Left lung (tissue), 10 donors: Measurements from ENCODE around the gene CDH4. TPM values are rescaled to one million over a fixed set of nuclear protein-coding genes. Genes with fewer than 3 reads are reported as not detected.

Source experiments
- ATAC-seq: fragments of 200-7000 bp; cut with Tn5 transposase; one replicate; pipeline ENCODE4 v1.9.1; 2020; ENCODE audit warnings: moderate library complexity
- DNase-seq, 4 donors: peaks; one replicate each; pipeline ENCODE4 v3.0.0-alpha.2; 2013 to 2020
- H3K27ac ChIP-seq, 2 donors: fragments of 200-600 bp; sonication (generic) in 1 of 2; one replicate each; pipeline versions ENCODE4 v1.5.0 to v1.8.0; 2020 to 2021
- H3K27me3 ChIP-seq, 2 donors: fragments of 200-600 bp; sonication (generic) in 1 of 2; one replicate each; pipeline versions ENCODE4 v1.5.0 to v1.8.0; 2020 to 2021
- H3K36me3 ChIP-seq, 2 donors: fragments of 200-600 bp; sonication (generic) in 1 of 2; one replicate each; pipeline versions ENCODE4 v1.5.0 to v1.8.0; 2020 to 2021
- H3K4me1 ChIP-seq, 2 donors: fragments of 200-600 bp; one replicate each; pipeline ENCODE4 v1.8.0; 2021
- H3K4me3 ChIP-seq, 2 donors: fragments of 200-600 bp; sonication (generic) in 1 of 2; one replicate each; pipeline versions ENCODE4 v1.5.0 to v1.8.0; 2020 to 2021; ENCODE audit warnings: mild to moderate bottlenecking in 1 of 2
- H3K9me3 ChIP-seq, 2 donors: fragments of 200-600 bp; sonication (generic) in 1 of 2; one replicate each; pipeline versions ENCODE4 v1.5.0 to v1.8.0; 2020 to 2021
- intact Hi-C, 2 donors: fragments of 100-400 bp; cut with DNase I; formaldehyde crosslinking; loops; one replicate each; pipeline versions ENCODE4 v1.11.2 to v1.14.2; 2022
- polyA plus RNA-seq, 6 donors: library from polyadenylated mRNA; unstranded; fragments of 120-200 nt; gene quantifications; one replicate each; pipeline ENCODE4 v1.2.1, GENCODE V29; 2013; ENCODE audit not compliant: insufficient read length in 6 of 6
- total RNA-seq, 2 donors: library from RNA; stranded (reverse); fragmentation: NEBNext Ultra II Directional; extraction: Animal tissue kit (Norgen Biotek cat#: 25700); gene quantifications; one replicate each; pipeline ENCODE4 v1.2.1, GENCODE V29; 2021
- TF ChIP-seq, protein P1 (sequence below), 2 donors: fragments of 200-600 bp; sonication (generic) in 1 of 2; IDR thresholded peaks; one replicate each; pipeline versions ENCODE4 v1.5.0 to v1.8.0; 2021; ENCODE audit warnings: antibody characterized with exemption in 2 of 2
- donor health status: DM: no; HTN: yes; CAD: no.
- donor health status: DM: no; HTN: no; CAD: no.

The CDH4 gene
- total and polyA plus RNA-seq, 8 donors = 0.24 to 10.8 (median 5.1) TPM

DNA sequence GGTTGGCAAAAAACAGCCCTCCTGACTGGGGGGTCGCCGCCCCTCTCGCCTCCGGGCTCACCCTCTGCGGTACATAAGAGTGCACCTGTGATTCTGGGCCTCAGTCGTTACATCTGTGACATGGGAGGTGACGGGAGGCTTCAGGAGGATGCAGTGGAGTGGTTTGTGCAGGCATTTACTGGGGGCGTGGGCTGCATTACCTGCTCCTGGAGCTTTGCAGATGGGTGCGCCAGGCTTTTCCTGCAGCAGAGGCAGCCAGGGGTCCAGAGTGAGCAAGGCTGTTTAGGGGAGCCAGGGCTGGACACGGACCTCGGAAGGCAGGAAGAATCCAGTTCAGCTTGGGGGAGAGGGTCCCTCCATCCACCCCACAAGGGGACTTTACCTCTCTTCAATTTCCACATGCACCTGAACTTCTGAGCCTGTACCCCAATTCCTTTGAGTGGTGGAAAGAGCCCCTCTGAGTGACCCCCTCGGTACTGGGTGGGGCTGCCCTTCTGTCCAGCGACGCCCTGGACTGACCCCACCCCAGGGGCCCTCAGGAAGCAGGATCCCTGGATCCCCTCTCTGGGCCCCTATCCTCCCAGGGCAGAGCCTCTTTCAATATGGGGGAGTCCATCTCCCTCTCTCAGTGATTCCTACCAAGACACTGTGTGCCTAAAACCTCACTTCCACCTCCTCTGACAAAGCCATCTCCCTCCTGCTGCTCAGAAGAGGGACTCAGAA is 679.6 kb downstream of the CDH4 start:
- peaks cover 0 to 32% of the 10 kb centered on the region in 2 donors for H3K27me3 ChIP-seq
- peak in 1 of 4 donors; percentile 10 for DNase-seq
- TF ChIP-seq, protein P1, sequence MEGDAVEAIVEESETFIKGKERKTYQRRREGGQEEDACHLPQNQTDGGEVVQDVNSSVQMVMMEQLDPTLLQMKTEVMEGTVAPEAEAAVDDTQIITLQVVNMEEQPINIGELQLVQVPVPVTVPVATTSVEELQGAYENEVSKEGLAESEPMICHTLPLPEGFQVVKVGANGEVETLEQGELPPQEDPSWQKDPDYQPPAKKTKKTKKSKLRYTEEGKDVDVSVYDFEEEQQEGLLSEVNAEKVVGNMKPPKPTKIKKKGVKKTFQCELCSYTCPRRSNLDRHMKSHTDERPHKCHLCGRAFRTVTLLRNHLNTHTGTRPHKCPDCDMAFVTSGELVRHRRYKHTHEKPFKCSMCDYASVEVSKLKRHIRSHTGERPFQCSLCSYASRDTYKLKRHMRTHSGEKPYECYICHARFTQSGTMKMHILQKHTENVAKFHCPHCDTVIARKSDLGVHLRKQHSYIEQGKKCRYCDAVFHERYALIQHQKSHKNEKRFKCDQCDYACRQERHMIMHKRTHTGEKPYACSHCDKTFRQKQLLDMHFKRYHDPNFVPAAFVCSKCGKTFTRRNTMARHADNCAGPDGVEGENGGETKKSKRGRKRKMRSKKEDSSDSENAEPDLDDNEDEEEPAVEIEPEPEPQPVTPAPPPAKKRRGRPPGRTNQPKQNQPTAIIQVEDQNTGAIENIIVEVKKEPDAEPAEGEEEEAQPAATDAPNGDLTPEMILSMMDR (IDR thresholded peaks at IDR 0.05) = no peak
- intact Hi-C loops = no loop called here
- ATAC-seq = no peak
- peaks cover 0 to 12% of the 10 kb centered on the region in 2 donors for H3K9me3 ChIP-seq
- H3K4me1 ChIP-seq = no peaks in the 10 kb centered on the region
- H3K4me3 ChIP-seq = no peak overlapping the region
- no peaks in the 10 kb centered on the region for H3K36me3 ChIP-seq
- H3K27ac ChIP-seq = no peak overlapping the region

DNA sequence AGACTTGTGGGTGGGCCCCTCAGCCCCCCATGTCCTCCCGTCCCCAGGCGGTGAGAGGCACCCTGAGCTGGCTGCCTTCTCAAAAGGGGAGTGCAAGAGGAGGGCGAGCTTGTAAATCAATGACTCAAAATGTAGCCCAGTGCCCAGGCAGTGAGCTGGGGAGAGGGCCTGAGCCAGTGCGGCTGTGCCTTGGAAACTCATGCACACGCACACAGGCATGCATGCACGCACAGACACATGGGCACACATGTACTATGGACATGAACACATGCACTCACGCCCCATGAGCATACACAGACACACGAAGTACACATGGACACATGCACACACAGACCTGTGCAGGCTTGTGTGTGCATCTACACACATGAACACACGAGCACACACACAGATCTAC is 680.1 kb downstream of the CDH4 start:
- peaks cover 0 to 32% of the 10 kb centered on the region in 2 donors for H3K27me3 ChIP-seq
- DNase-seq (no peak), ATAC-seq (no peak)
- peaks cover 0 to 12% of the 10 kb centered on the region in 2 donors for H3K9me3 ChIP-seq
- no peaks in the 10 kb centered on the region for H3K36me3 ChIP-seq
- intact Hi-C loops = no loop called here
- TF ChIP-seq, protein P1 (IDR thresholded peaks at IDR 0.05) = no peak
- no peaks in the 10 kb centered on the region for H3K4me1 ChIP-seq
- no peak overlapping the region for H3K4me3 ChIP-seq
- no peak overlapping the region for H3K27ac ChIP-seq

DNA sequence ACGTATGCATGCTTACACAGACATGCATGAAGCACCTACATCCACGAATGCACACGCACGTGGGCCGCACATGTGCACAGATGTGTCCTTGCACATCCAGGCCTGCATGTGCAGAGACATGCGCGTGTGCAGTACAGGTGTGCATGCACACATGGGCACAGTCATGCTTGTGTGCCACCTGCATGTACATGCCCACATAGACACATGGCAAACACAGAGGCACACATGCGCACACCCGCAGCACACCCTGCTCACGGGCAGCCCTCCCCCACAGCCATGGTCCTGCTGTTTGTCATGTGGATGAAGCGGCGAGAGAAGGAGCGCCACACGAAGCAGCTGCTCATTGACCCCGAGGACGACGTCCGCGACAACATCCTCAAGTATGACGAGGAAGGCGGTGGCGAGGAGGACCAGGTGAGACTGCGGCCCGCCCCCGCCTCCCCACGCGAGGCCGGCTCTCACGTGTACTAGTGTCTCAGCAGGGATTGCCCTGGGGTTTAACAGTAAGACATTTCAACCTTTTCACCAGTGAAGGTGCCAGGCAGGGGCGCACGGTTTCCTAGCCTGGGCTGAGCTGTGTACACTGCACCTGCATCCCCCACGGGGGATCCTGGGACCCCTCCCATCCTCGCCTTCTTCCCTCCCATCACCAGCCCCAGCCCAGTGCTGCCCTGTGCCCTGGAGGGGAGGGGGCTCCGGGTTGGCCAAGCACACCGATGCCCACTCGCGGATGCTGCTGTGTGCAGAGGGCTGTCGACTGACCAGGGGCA is 680.8 kb downstream of the CDH4 start:
- Histone ChIP-seq H3K4me1 (no peaks in the 10 kb centered on the region), H3K4me3 (no peak overlapping the region), H3K27ac (no peak overlapping the region), H3K36me3 (no peaks in the 10 kb centered on the region), H3K9me3 (peaks cover 0 to 9% of the 10 kb centered on the region in 2 donors), H3K27me3 (peaks cover 0 to 39% of the 10 kb centered on the region in 2 donors)
- intact Hi-C loops = no loop called here
- ATAC-seq (no peak), DNase-seq (peak in 2 of 4 donors; percentile 18 to 64)
- TF ChIP-seq, protein P1 (IDR thresholded peaks at IDR 0.05) = no peak

DNA sequence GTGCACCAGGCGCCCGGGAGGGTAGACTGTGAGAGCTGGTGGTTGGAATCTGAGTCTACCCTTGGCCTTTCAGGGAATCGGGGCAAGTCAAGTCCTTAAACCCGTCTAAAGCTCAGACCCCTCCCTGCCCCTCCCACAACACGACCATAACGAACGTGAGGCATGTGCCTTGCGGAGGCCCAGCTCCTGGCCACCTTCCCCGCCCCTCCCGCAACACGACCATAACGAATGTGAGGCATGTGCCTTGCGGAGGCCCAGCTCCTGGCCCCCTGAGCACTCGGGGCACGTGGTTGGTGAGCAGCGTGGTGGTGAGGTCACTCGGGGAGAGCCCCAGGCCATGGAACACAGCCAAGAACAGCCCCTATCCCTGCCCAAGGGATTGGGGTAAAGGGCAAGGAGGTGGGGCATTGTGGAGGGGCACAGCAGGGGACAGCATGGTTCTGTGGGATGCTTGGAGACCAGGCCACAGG is 681.5 kb downstream of the CDH4 start:
- H3K4me3 ChIP-seq = no peak overlapping the region
- H3K36me3 ChIP-seq = no peaks in the 10 kb centered on the region
- TF ChIP-seq, protein P1 (IDR thresholded peaks at IDR 0.05) = no peak
- no peaks in the 10 kb centered on the region for H3K4me1 ChIP-seq
- H3K27me3 ChIP-seq = peaks cover 0 to 46% of the 10 kb centered on the region in 2 donors
- no peak overlapping the region for H3K27ac ChIP-seq
- DNase-seq (peak in 1 of 4 donors; percentile 28), ATAC-seq (no peak)
- peaks cover 0 to 9% of the 10 kb centered on the region in 2 donors for H3K9me3 ChIP-seq
- intact Hi-C loops = no loop called here
